GM19324 (cell line): Measurements from ENCODE around the gene GTF2H2.
"Not testable (repeated sequence)": the region's sequence is repeated elsewhere in the genome, so short reads cannot be mapped to it uniquely, and the experiment has no call there.

Experiments used
- ATAC-seq: cut with Tn5 transposase; IDR thresholded peaks from one replicate; pipeline ENCODE4 v1.9.1; 2021; ENCODE audit warnings: mild to moderate bottlenecking, moderate library complexity; ENCODE audit not compliant: unreplicated experiment, low FRiP score

Gene GTF2H2

DNA sequence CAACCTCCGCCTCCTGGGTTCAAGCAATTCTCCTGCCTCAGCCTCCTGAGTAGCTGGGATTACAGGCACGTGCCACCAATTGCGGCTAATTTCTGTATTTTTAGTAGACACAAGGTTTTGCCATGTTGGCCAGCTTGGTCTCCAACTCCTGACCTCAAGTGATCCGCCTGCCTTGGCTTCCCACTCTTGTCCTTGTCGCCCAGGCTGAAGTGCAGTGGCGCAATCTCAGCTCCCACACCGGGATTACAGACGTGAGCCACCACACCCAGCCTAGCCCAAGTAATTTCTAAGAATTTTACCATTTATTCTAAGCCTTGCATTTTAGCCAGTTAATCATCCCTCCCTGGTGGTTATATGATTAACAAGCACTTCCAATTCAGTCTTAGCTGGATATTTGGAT lies 53.3 kb downstream of the GTF2H2 start:
- ATAC-seq: no peak

GRCh38 chr5:71013575-71013974 lies 53.9 kb downstream of the GTF2H2 start:
- no peak for ATAC-seq

- ATAC-seq: no peak
Observed at GRCh38 chr5:71011194-71011792, 56.2 kb downstream of the GTF2H2 start.

- not testable (repeated sequence) for ATAC-seq
Observed at GRCh38 chr5:71006983-71007382, 60.5 kb downstream of the GTF2H2 start.
